ENCODE data around the gene GAB2. TPM values are rescaled to one million over a fixed set of nuclear protein-coding genes. Genes with fewer than 3 reads are reported as not detected.

The GAB2 gene
- total RNA-seq, 1 donor from 2014 or later, result 6.6 TPM

DNA sequence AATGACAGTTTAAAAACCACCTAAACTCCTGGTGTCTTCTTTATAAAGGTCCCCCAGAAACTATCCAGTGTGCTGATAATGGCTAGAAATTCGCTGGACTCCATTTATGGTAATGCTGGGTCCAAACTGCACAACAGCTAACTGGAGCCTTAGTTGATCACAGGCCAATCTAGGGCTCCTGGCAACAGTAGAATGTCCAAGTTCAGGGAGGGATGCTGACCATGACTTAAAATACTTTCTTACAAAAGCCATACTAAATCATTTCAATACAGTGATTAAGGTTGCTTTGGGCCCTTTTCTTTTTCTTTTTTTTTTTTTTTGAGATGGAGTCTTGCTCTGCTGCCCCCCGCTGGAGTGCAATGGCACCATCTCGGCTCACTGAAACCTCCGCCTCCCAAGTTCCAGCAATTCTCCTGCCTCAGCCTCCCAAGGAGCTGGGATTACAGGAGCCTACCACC is 14.5 kb upstream of the GAB2 start:
- H3K36me3 ChIP-seq (ENCODE audit: control insufficient read depth, insufficient read depth, low read length), result no peaks in the 10 kb centered on the region
- FAIRE-seq (peak; percentile 13), DNase-seq (ENCODE audit: low read depth) (no peak)
- TF ChIP-seq, protein P1, sequence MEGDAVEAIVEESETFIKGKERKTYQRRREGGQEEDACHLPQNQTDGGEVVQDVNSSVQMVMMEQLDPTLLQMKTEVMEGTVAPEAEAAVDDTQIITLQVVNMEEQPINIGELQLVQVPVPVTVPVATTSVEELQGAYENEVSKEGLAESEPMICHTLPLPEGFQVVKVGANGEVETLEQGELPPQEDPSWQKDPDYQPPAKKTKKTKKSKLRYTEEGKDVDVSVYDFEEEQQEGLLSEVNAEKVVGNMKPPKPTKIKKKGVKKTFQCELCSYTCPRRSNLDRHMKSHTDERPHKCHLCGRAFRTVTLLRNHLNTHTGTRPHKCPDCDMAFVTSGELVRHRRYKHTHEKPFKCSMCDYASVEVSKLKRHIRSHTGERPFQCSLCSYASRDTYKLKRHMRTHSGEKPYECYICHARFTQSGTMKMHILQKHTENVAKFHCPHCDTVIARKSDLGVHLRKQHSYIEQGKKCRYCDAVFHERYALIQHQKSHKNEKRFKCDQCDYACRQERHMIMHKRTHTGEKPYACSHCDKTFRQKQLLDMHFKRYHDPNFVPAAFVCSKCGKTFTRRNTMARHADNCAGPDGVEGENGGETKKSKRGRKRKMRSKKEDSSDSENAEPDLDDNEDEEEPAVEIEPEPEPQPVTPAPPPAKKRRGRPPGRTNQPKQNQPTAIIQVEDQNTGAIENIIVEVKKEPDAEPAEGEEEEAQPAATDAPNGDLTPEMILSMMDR (IDR thresholded peaks at IDR 0.05; ENCODE audit: insufficient read depth, low read length, severe bottlenecking), result peak; percentile 43
- no peak overlapping the region for H3K4me3 ChIP-seq (ENCODE audit: low read depth, low read length)
- H3K27me3 ChIP-seq (ENCODE audit: control insufficient read depth, insufficient read depth, low read length), result no peaks in the 10 kb centered on the region

DNA sequence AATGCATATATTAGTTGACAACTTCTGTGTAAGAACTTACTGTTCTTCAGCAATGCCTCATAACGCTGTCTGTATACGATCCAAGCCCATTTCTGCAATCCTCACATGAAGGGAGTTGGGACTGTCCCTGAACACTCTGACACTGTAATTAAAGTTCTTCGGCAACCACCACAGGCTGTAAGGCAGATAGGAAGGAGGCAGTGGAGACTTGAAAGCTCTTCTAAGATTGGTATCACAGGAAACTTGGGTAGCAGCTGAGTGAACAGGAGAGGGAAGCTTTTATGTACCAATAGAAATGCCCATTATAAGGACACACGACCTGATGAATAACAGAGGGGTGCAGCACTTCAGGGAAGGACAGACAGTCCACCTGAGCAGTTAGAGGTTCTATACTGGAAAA is 12.0 kb upstream of the GAB2 start:
- DNase-seq (ENCODE audit: low read depth) (no peak), FAIRE-seq (no peak)
- TF ChIP-seq, protein P1 (IDR thresholded peaks at IDR 0.05; ENCODE audit: insufficient read depth, low read length, severe bottlenecking), result no peak
- no peak overlapping the region for H3K4me3 ChIP-seq (ENCODE audit: low read depth, low read length)
- no peaks in the 10 kb centered on the region for H3K36me3 ChIP-seq (ENCODE audit: control insufficient read depth, insufficient read depth, low read length)
- no peaks in the 10 kb centered on the region for H3K27me3 ChIP-seq (ENCODE audit: control insufficient read depth, insufficient read depth, low read length)

DNA sequence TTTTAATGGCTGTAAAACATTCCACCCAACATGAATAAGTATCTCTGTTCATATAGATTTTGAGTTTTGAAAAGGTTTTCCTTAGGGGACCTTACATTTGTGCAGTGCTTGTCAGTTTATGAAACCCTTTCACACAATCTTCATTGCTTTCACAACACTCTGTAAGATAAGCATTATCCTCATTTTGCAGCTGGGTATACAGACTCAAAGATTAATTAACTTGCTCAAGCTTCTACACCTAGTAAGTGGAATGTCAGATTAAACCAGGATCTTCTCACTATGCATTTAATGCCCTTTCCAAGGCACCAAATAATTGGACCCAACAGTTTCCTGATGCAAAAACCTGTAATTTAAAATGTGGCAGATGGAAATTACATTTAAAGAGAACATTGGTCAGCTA is 11.6 kb upstream of the GAB2 start:
- FAIRE-seq (no peak), DNase-seq (ENCODE audit: low read depth) (no peak)
- no peaks in the 10 kb centered on the region for H3K27me3 ChIP-seq (ENCODE audit: control insufficient read depth, insufficient read depth, low read length)

DNA sequence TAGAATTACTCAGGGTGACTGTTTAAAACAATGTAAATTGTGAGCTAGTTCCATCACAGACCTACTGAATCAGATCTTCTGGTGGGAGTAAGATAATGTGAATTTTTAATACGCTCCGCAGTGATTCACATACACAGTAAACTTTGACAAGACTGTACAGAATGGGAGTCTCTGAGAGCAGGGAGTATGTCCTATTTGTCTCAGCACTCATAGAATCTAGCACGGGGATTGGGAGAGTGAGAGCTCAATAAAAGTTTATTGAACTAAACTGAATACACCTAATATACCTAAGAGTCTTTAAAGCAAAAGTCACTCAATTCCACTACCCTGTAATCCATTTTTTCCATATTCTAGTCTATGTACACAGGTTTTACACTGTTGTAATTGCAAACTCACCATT is 11.2 kb upstream of the GAB2 start:
- TF ChIP-seq, protein P1 (IDR thresholded peaks at IDR 0.05; ENCODE audit: insufficient read depth, low read length, severe bottlenecking), result no peak
- H3K36me3 ChIP-seq (ENCODE audit: control insufficient read depth, insufficient read depth, low read length), result no peaks in the 10 kb centered on the region
- no peaks in the 10 kb centered on the region for H3K27me3 ChIP-seq (ENCODE audit: control insufficient read depth, insufficient read depth, low read length)
- no peak overlapping the region for H3K4me3 ChIP-seq (ENCODE audit: low read depth, low read length)
- FAIRE-seq (no peak), DNase-seq (ENCODE audit: low read depth) (no peak)

More for the DNA sequence above, 11.6 kb upstream of the GAB2 start:
- TF ChIP-seq, protein P1 (IDR thresholded peaks at IDR 0.05; ENCODE audit: insufficient read depth, low read length, severe bottlenecking), result no peak
- H3K36me3 ChIP-seq (ENCODE audit: control insufficient read depth, insufficient read depth, low read length), result no peaks in the 10 kb centered on the region
- no peak overlapping the region for H3K4me3 ChIP-seq (ENCODE audit: low read depth, low read length)

DNA sequence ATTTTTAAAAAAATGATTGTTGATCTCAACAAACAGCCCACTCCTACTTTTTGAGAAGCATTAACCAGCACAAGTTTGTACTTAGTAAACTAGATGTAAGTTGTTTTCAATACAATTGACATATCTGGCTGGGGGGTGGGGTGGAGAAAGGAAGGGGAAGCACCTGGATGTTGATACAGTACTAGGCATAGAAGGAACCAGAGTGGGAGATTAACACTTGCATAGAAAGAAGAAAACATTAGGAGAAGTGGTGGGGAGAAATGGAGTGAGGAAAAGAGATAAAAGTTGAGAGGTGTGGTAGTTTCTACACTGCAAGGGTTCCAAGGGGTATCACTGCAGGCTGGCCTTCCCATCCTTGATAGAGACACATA is 10.6 kb upstream of the GAB2 start:
- Histone ChIP-seq H3K27me3 (ENCODE audit: control insufficient read depth, insufficient read depth, low read length) (no peaks in the 10 kb centered on the region), H3K4me3 (ENCODE audit: low read depth, low read length) (no peak overlapping the region), H3K36me3 (ENCODE audit: control insufficient read depth, insufficient read depth, low read length) (no peaks in the 10 kb centered on the region)
- DNase-seq (ENCODE audit: low read depth) (no peak), FAIRE-seq (no peak)
- TF ChIP-seq, protein P1 (IDR thresholded peaks at IDR 0.05; ENCODE audit: insufficient read depth, low read length, severe bottlenecking), result no peak

DNA sequence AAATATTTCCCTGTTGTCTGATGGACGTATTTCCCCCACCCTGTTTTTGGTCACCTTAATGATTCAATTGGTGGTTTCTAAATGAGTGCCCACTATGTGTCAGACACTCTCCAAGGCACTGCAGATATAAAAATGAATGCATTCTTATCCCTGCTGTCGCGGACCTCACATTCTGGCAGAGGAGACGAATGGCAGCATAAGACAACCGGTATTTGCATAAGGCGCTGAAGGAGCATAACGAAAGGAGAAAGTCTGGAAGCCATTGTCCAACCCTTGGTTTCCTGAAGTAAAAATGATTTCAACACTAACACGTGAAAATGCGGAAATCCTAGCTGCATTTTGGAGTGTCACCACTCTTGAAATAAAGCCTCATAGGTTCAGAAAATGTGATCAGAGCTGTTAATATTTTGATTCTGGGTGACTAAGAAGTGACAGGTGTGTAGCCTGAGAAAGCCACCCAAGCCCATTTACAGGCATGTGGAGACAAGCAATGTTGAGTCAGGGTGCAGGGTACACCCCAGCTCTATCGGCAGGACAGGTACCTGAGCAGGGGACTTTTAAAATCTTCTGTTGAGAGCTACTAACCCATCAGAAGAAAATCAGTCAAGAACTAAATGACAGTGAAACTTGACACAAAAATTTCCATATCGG is 10.1 kb upstream of the GAB2 start:
- TF ChIP-seq, protein P1 (IDR thresholded peaks at IDR 0.05; ENCODE audit: insufficient read depth, low read length, severe bottlenecking), result no peak
- no peaks in the 10 kb centered on the region for H3K36me3 ChIP-seq (ENCODE audit: control insufficient read depth, insufficient read depth, low read length)
- no peaks in the 10 kb centered on the region for H3K27me3 ChIP-seq (ENCODE audit: control insufficient read depth, insufficient read depth, low read length)
- DNase-seq (ENCODE audit: low read depth) (peak; percentile 81), FAIRE-seq (no peak)
- no peak overlapping the region for H3K4me3 ChIP-seq (ENCODE audit: low read depth, low read length)
